Activated CD4-positive, alpha-beta memory T cell treated with anti-CD3 and anti-CD28 coated beads for 36 hours (primary cell): ENCODE data around the gene TBP. TPM values are rescaled to one million over a fixed set of nuclear protein-coding genes. Genes with fewer than 3 reads are reported as not detected.

Source experiments
- CTCF ChIA-PET: fragments of 350-600 bp; sonication (Branson Sonifier 250); formaldehyde crosslinking; loops from one replicate; lab custom pipeline; 2021; ENCODE audit warnings: antibody characterized with exemption, inconsistent platforms; lab: Charles Lee
- POLR2A ChIA-PET: fragments of 350-600 bp; sonication (Branson Sonifier 250); formaldehyde crosslinking; loops from one replicate; lab custom pipeline; 2021; ENCODE audit warnings: antibody characterized with exemption; lab: Charles Lee
- DNase-seq: peaks from one replicate; pipeline ENCODE4 v3.0.0-alpha.2; 2020
- H3K27ac Mint-ChIP-seq: one replicate; pipeline ENCODE4 v1.8.0; 2021; ENCODE audit warnings: mixed read lengths
- H3K27me3 Mint-ChIP-seq: one replicate; pipeline ENCODE4 v1.8.0; 2021; ENCODE audit warnings: mixed read lengths
- H3K36me3 Mint-ChIP-seq: one replicate; pipeline ENCODE4 v1.8.0; 2021; ENCODE audit warnings: mixed read lengths
- H3K4me1 Mint-ChIP-seq: one replicate; pipeline ENCODE4 v1.8.0; 2021; ENCODE audit warnings: low read depth, mixed read lengths
- H3K4me3 Mint-ChIP-seq: one replicate; pipeline ENCODE4 v1.8.0; 2021; ENCODE audit warnings: mild to moderate bottlenecking, mixed read lengths
- H3K9me3 Mint-ChIP-seq: one replicate; pipeline ENCODE4 v1.8.0; 2021; ENCODE audit warnings: mixed read lengths
- intact Hi-C: fragments of 100-400 bp; cut with micrococcal nuclease; formaldehyde crosslinking; loops from one replicate; pipeline ENCODE4 v1.15.1; 2023
- total RNA-seq, 2 experiments: library from RNA; stranded (reverse); gene quantifications; one replicate each; pipeline ENCODE4 v1.2.3, GENCODE V29; 2021

The TBP gene
- total RNA-seq, 2 experiments from 2014 or later: 21.2 to 22.3 TPM

GRCh38 chr6:170536671-170537070 lies 17.5 kb upstream of the TBP start:
- intact Hi-C loops: no loop called here
- H3K4me1 Mint-ChIP-seq: peaks cover 15% of the 10 kb centered on the region
- ChIA-PET CTCF (interaction anchor here (1.2 kb wide), 1 partner anchor 19 kb away, joined by 4 read pairs; no protein-coding TSS in a partner anchor), POLR2A (no interaction called here)
- H3K9me3 Mint-ChIP-seq: no peaks in the 10 kb centered on the region
- H3K27ac Mint-ChIP-seq: no peak overlapping the region
- no peak overlapping the region for H3K4me3 Mint-ChIP-seq
- no peaks in the 10 kb centered on the region for H3K27me3 Mint-ChIP-seq
- no peak for DNase-seq
- H3K36me3 Mint-ChIP-seq: peaks cover 49% of the 10 kb centered on the region

DNA sequence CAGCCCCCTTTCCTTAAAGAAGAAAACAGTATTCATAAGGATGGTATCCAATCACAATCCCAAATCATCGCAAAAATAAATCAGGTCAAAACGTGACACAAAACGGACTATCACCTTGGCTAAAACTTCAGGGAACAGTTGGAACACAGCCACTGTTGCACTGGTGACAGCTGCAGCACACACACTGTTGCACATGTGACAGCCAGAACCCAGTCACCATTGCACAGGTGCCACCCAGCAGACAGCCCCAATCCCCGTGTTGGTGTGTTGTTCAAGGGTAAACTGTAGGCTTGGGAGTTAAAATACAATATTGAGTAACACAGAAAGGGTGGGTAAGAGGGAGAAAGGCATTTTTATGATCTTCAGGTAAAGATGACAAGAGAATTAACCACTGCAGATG lies 16.8 kb upstream of the TBP start:
- peaks cover 19% of the 10 kb centered on the region for H3K4me1 Mint-ChIP-seq
- H3K27ac Mint-ChIP-seq: no peak overlapping the region
- no peak for DNase-seq
- peaks cover 50% of the 10 kb centered on the region for H3K36me3 Mint-ChIP-seq
- no peak overlapping the region for H3K4me3 Mint-ChIP-seq
- intact Hi-C loops: no loop called here
- POLR2A ChIA-PET: no interaction called here
- no peaks in the 10 kb centered on the region for H3K9me3 Mint-ChIP-seq
- no peaks in the 10 kb centered on the region for H3K27me3 Mint-ChIP-seq
- CTCF ChIA-PET: no interaction called here

GRCh38 chr6:170542031-170542719 lies 12.0 kb upstream of the TBP start:
- H3K36me3 Mint-ChIP-seq: peaks cover 56% of the 10 kb centered on the region
- no peaks in the 10 kb centered on the region for H3K9me3 Mint-ChIP-seq
- intact Hi-C loops: no loop called here
- no peak for DNase-seq
- H3K4me3 Mint-ChIP-seq: no peak overlapping the region
- H3K4me1 Mint-ChIP-seq: peaks cover 27% of the 10 kb centered on the region
- POLR2A ChIA-PET: no interaction called here
- CTCF ChIA-PET: interaction anchor here (0.6 to 1.2 kb wide), 5 partner anchors 8 to 711 kb away, joined by 3 to 4 read pairs (median 4); no protein-coding TSS in a partner anchor
- peak overlapping the region; percentile 51 for H3K27ac Mint-ChIP-seq
- H3K27me3 Mint-ChIP-seq: no peaks in the 10 kb centered on the region

DNA sequence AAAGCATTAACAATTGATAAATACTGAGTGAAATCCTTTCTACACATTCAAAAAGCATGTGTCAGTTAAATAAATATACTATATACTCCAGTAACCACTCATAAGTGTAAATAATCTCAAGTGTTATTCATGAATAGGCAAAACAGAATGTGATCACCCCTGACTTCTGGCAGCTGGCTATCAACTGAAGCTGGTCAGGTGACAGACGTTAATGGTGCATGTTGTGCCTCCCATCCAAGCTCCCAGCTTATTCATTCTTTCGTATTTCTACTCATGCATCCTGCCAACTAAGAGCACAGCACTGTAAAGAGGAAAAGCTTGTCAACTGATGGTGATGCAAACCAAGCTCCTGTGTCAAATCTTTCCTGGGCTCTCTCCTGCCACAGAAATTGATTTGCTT lies 8.8 kb upstream of the TBP start:
- no peak overlapping the region for H3K4me3 Mint-ChIP-seq
- no peak overlapping the region for H3K27ac Mint-ChIP-seq
- H3K9me3 Mint-ChIP-seq: no peaks in the 10 kb centered on the region
- no peak for DNase-seq
- no peaks in the 10 kb centered on the region for H3K27me3 Mint-ChIP-seq
- peaks cover 54% of the 10 kb centered on the region for H3K36me3 Mint-ChIP-seq
- H3K4me1 Mint-ChIP-seq: peaks cover 45% of the 10 kb centered on the region
- POLR2A ChIA-PET: no interaction called here
- CTCF ChIA-PET: interaction anchor here (0.7 to 1.2 kb wide), 2 partner anchors 8 to 16 kb away, joined by 3 read pairs; no protein-coding TSS in a partner anchor
- intact Hi-C loops: no loop called here

DNA sequence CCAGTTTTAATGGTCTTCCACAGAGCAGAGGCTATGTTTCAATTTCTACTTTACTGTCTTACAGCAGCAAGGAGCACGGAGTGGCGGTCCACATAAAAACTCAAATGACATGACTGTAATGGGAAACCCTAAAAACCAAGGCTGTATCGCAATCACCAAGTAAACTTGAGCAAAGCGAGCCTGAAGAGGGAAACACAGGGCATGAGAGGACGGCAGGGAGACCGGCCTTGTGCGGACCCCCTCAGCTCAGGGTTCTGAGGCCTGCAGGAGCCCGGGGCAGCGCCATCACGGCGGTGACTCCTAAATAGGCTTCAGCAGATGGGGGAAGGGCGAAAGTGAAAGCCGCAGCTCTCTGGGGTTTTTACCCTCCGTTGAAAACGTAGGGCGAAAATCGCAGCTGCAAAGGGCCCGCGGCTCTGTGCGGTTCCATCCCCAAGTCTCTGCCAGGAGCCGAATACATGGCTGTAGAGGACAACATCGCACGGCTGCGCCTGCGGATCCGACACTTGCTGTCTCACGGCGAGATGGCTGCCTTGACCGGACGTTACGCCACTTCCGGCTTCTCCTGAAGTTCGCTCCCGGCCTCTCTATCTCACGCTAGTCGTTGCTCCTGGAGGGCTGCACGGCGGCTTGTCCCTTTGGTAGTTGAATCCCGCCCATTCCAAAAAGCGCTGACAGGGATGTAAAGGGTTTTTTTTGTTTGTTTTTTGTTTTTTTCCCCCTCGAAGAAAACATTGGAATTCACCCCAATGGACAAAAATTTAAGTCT lies 1.2 kb upstream of the TBP start, which contains the start of gene PSMB1:
PSMB1 (minus strand) TSS at position 543 of the 769 bp plus-strand sequence; CDS start at position 478, 65 bp downstream.
- peak; percentile 91 for DNase-seq
- Mint-ChIP-seq H3K27me3 (no peaks in the 10 kb centered on the region), H3K4me3 (no peak within 1 kb of the TSS), H3K36me3 (peaks cover 22% of the 10 kb centered on the region), H3K4me1 (peaks cover 39% of the 10 kb centered on the region), H3K27ac (no peak within 1 kb of the TSS), H3K9me3 (no peaks in the 10 kb centered on the region)
- ChIA-PET CTCF (interaction anchor here (1.3 to 2.3 kb wide), 4 partner anchors 21 to 801 kb away, joined by 4 to 12 read pairs (median 6); partner anchors contain the start of genes DYNLT2, ERMARD and PDCD2), POLR2A (interaction anchor here (0.6 to 3.8 kb wide), 4 partner anchors 31 to 852 kb away, joined by 3 to 21 read pairs (median 4); partner anchors contain the start of genes DYNLT2, ERMARD and PDCD2)
- intact Hi-C loops: no loop called here

DNA sequence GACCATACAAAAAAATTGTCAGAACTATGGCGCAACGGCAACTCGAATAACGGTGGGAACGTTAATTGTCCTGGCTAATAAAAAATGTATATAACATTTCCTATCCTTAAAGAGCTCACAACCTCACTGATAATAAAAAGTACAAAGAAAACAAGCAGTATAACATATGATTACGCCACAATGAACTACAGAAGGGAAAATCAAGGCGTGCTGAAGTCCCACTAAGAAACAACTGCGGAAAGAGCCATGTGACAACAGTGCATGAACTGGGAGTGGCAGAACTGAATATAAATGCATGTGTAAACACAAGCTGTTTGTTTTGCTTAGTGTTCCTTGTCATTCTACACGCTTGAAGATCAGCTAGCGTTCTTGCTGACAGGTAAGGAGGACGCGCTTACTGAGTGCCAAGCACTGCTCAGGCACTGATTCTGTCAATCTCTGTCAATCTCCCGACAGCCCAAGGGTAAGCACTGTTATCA lies 596 bp upstream of the TBP start:
- H3K27ac Mint-ChIP-seq: no peak overlapping the region
- no peaks in the 10 kb centered on the region for H3K27me3 Mint-ChIP-seq
- DNase-seq: no peak
- H3K9me3 Mint-ChIP-seq: no peaks in the 10 kb centered on the region
- peaks cover 21% of the 10 kb centered on the region for H3K36me3 Mint-ChIP-seq
- H3K4me1 Mint-ChIP-seq: peaks cover 41% of the 10 kb centered on the region
- intact Hi-C loops: loop anchor here (1.0 kb wide), 5 partner anchors 31 to 851 kb away; partner anchors contain the start of genes C6orf120, DYNLT2, ERMARD and FAM120B
- ChIA-PET POLR2A (interaction anchor here (1.1 to 3.8 kb wide), 3 partner anchors 31 to 852 kb away, joined by 3 to 21 read pairs (median 5); partner anchors contain the start of genes DYNLT2, ERMARD and PDCD2), CTCF (interaction anchor here (0.6 to 2.3 kb wide), 4 partner anchors 8 to 802 kb away, joined by 3 to 12 read pairs (median 4); partner anchors contain the start of genes DYNLT2, ERMARD and PDCD2)
- H3K4me3 Mint-ChIP-seq: no peak overlapping the region

GRCh38 chr6:170554796-170555137 lies 598 bp downstream of the TBP start:
- H3K4me3 Mint-ChIP-seq: no peak overlapping the region
- no peaks in the 10 kb centered on the region for H3K9me3 Mint-ChIP-seq
- CTCF ChIA-PET: interaction anchor here (1.8 kb wide), 1 partner anchor 803 kb away, joined by 4 read pairs; the partner anchor contains the start of genes DYNLT2 and ERMARD
- peaks cover 40% of the 10 kb centered on the region for H3K4me1 Mint-ChIP-seq
- intact Hi-C loops: loop anchor here (1.0 kb wide), 5 partner anchors 30 to 852 kb away; partner anchors contain the start of genes C6orf120, DYNLT2, ERMARD and FAM120B
- DNase-seq: no peak
- H3K27me3 Mint-ChIP-seq: no peaks in the 10 kb centered on the region
- H3K27ac Mint-ChIP-seq: no peak overlapping the region
- peaks cover 22% of the 10 kb centered on the region for H3K36me3 Mint-ChIP-seq
- POLR2A ChIA-PET: no interaction called here

DNA sequence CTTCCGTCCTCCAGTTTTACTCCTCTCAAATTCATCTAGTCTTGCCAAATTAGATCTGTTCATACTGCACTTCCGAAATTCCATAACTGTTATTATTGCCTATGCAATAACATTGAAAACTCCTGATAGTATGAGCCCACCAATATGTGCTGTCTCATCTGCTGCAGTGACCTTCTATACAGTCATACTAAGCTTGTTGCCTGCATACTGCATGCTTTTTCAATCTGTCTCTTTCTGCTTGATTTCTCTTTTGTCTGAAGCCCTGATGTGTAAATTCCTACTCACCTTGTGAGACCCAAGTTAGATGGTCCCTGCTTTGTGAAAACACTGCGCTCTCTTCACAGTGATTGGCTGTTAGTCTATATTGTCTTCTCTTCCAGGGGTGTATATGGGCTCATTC lies 1.1 kb downstream of the TBP start:
- DNase-seq: no peak
- no peak overlapping the region for H3K4me3 Mint-ChIP-seq
- no peaks in the 10 kb centered on the region for H3K9me3 Mint-ChIP-seq
- ChIA-PET POLR2A (interaction anchor here (1.9 kb wide), 1 partner anchor 29 kb away, joined by 8 read pairs; the partner anchor contains the start of gene PDCD2), CTCF (no interaction called here)
- H3K4me1 Mint-ChIP-seq: peaks cover 38% of the 10 kb centered on the region
- H3K27me3 Mint-ChIP-seq: no peaks in the 10 kb centered on the region
- H3K27ac Mint-ChIP-seq: no peak overlapping the region
- H3K36me3 Mint-ChIP-seq: peaks cover 23% of the 10 kb centered on the region
- intact Hi-C loops: no loop called here

- H3K36me3 Mint-ChIP-seq: peaks cover 41% of the 10 kb centered on the region
- H3K4me1 Mint-ChIP-seq: peaks cover 31% of the 10 kb centered on the region
- ChIA-PET CTCF (no interaction called here), POLR2A (no interaction called here)
- H3K9me3 Mint-ChIP-seq: no peaks in the 10 kb centered on the region
- intact Hi-C loops: no loop called here
- no peak overlapping the region for H3K27ac Mint-ChIP-seq
- H3K27me3 Mint-ChIP-seq: no peaks in the 10 kb centered on the region
- H3K4me3 Mint-ChIP-seq: no peak overlapping the region
- no peak for DNase-seq
Measured at GRCh38 chr6:170561555-170561954, 7.4 kb downstream of the TBP start.

- POLR2A ChIA-PET: no interaction called here
- Mint-ChIP-seq H3K9me3 (no peaks in the 10 kb centered on the region), H3K36me3 (peaks cover 38% of the 10 kb centered on the region), H3K27me3 (no peaks in the 10 kb centered on the region), H3K4me3 (no peak overlapping the region), H3K27ac (no peak overlapping the region), H3K4me1 (peaks cover 13% of the 10 kb centered on the region)
- no peak for DNase-seq
- intact Hi-C loops: no loop called here
- CTCF ChIA-PET: interaction anchor here (1.0 kb wide), 1 partner anchor 19 kb away, joined by 3 read pairs; no protein-coding TSS in a partner anchor
Measured at GRCh38 chr6:170564936-170565530, 10.9 kb downstream of the TBP start.

DNA sequence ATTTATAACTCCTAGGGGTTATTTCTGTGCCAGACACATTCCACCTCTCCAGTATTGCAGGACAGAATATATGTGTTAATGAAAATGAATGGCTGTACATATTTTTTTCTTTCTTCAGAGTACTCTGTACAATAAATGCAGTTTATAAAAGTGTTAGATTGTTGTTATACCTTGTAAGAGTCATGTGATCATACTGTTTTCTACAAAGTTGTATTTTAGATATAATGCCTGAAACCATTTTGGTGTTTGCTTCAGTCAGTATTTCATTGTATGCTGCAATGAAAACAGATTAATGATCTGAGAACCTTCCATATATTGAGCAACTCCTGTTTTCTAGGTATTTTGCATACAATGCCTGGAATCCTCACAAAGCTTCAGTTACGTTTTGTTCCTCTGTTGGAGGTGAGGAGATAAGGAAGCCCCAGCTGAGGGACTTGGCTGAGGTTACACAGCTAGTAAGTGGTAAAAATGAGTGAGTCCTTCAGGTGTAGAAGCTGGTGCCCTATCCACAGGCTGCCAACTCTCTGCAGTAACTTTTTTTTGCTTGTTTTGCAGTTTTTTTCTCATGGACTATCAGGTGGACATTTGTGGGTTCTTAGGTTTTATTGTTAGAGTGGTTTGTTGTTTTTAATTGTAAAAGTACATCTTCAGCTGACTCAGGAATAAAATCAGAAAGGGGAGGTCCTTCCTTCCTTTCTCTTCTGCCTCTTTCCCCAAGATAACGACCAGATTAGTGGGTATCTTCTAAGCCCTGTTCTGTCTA lies 18.7 kb downstream of the TBP start:
- intact Hi-C loops: no loop called here
- Mint-ChIP-seq H3K27ac (no peak overlapping the region), H3K4me1 (no peaks in the 10 kb centered on the region), H3K9me3 (no peaks in the 10 kb centered on the region), H3K36me3 (peaks cover 28% of the 10 kb centered on the region), H3K4me3 (no peak overlapping the region), H3K27me3 (no peaks in the 10 kb centered on the region)
- no peak for DNase-seq
- POLR2A ChIA-PET: no interaction called here
- CTCF ChIA-PET: interaction anchor here (0.5 kb wide), 1 partner anchor 876 kb away, joined by 3 read pairs; no protein-coding TSS in a partner anchor
